ENCODE data around the gene RPS25.

RPS25 gene

GRCh38 chr11:119056421-119056999 is 38.4 kb upstream of the RPS25 start:
- Histone ChIP-seq H3K4me1 (ENCODE audit: control insufficient read depth, low read length) (peaks cover 17% of the 10 kb centered on the region), H3K79me2 (ENCODE audit: control insufficient read depth, low read length) (peaks cover 37% of the 10 kb centered on the region), H3F3A (ENCODE audit: control insufficient read depth, insufficient read depth) (no peaks in the 10 kb centered on the region)

DNA sequence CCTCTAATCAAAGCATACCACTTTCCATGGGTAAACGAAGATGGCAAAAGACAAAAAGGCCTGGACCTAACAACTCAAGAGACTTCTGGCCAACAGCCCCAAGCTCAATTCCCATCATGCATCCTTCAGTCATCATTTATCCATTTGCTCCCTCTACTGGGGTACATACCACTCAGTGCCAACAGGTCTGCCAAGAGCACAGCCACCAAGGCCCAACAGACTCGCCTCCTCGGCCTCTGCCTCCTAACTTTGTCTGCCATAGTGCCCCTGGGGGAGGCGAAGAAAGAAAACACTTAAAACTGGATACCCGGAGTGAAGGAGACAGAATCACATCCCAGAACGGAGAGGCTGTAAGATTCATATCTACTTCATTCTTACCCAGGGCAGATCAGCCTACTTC is 37.8 kb upstream of the RPS25 start:
- Histone ChIP-seq H3K27ac (ENCODE audit: low read depth, low read length) (peak overlapping the region; percentile 62), H3K79me2 (ENCODE audit: control insufficient read depth, low read length) (peaks cover 37% of the 10 kb centered on the region), H3K9me3 (ENCODE audit: control insufficient read depth, insufficient read depth, low read length) (no peaks in the 10 kb centered on the region), H3F3A (ENCODE audit: control insufficient read depth, insufficient read depth) (no peaks in the 10 kb centered on the region), H4K20me1 (ENCODE audit: control insufficient read depth, insufficient read depth, low read depth, low read length) (peaks cover 8% of the 10 kb centered on the region; the same call in 1 of the 2 replicates), H3K27me3 (ENCODE audit: control insufficient read depth, low read length) (no peaks in the 10 kb centered on the region), H3K36me3 (ENCODE audit: control insufficient read depth, low read length) (peaks cover 55% of the 10 kb centered on the region), H3K4me3 (ENCODE audit: low read length) (peak overlapping the region; percentile 95), H3K4me2 (ENCODE audit: low read length) (peak overlapping the region; percentile 92), H3K4me1 (ENCODE audit: control insufficient read depth, low read length) (peaks cover 17% of the 10 kb centered on the region), H3K9me2 (replicated peaks; ENCODE audit: control insufficient read depth, low read length) (no peaks in the 10 kb centered on the region)
- TF ChIP-seq, protein P1, sequence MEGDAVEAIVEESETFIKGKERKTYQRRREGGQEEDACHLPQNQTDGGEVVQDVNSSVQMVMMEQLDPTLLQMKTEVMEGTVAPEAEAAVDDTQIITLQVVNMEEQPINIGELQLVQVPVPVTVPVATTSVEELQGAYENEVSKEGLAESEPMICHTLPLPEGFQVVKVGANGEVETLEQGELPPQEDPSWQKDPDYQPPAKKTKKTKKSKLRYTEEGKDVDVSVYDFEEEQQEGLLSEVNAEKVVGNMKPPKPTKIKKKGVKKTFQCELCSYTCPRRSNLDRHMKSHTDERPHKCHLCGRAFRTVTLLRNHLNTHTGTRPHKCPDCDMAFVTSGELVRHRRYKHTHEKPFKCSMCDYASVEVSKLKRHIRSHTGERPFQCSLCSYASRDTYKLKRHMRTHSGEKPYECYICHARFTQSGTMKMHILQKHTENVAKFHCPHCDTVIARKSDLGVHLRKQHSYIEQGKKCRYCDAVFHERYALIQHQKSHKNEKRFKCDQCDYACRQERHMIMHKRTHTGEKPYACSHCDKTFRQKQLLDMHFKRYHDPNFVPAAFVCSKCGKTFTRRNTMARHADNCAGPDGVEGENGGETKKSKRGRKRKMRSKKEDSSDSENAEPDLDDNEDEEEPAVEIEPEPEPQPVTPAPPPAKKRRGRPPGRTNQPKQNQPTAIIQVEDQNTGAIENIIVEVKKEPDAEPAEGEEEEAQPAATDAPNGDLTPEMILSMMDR (IDR thresholded peaks at IDR 0.05; ENCODE audit: low read depth, low read length, poor library complexity, severe bottlenecking): peak; percentile 47
- no peak for TF ChIP-seq EZH2phosphoT487 (IDR thresholded peaks at IDR 0.05; ENCODE audit: borderline replicate concordance, low read length)

More at GRCh38 chr11:119056421-119056999, 38.4 kb upstream of the RPS25 start:
- Histone ChIP-seq H3K36me3 (ENCODE audit: control insufficient read depth, low read length) (peaks cover 49% of the 10 kb centered on the region), H3K4me3 (ENCODE audit: low read length) (peak overlapping the region; percentile 95), H3K9me3 (ENCODE audit: control insufficient read depth, insufficient read depth, low read length) (no peaks in the 10 kb centered on the region), H3K27me3 (ENCODE audit: control insufficient read depth, low read length) (no peaks in the 10 kb centered on the region), H3K9me2 (replicated peaks; ENCODE audit: control insufficient read depth, low read length) (no peaks in the 10 kb centered on the region), H3K27ac (ENCODE audit: low read depth, low read length) (peak overlapping the region; percentile 62), H3K4me2 (ENCODE audit: low read length) (peak overlapping the region; percentile 92), H4K20me1 (ENCODE audit: control insufficient read depth, insufficient read depth, low read depth, low read length) (peaks cover 8% of the 10 kb centered on the region; the same call in 1 of the 2 replicates)
- TF ChIP-seq, protein P1 (IDR thresholded peaks at IDR 0.05; ENCODE audit: low read depth, low read length, poor library complexity, severe bottlenecking): no peak
- no peak for TF ChIP-seq EZH2phosphoT487 (IDR thresholded peaks at IDR 0.05; ENCODE audit: borderline replicate concordance, low read length)

- peaks cover 37% of the 10 kb centered on the region for H3K79me2 ChIP-seq (ENCODE audit: control insufficient read depth, low read length)
- H3K27me3 ChIP-seq (ENCODE audit: control insufficient read depth, low read length): no peaks in the 10 kb centered on the region
- TF ChIP-seq, protein P1 (IDR thresholded peaks at IDR 0.05; ENCODE audit: low read depth, low read length, poor library complexity, severe bottlenecking): no peak
- no peak for TF ChIP-seq EZH2phosphoT487 (IDR thresholded peaks at IDR 0.05; ENCODE audit: borderline replicate concordance, low read length)
- H3K4me2 ChIP-seq (ENCODE audit: low read length): no peak overlapping the region
- no peak overlapping the region for H3K4me3 ChIP-seq (ENCODE audit: low read length)
- H3K36me3 ChIP-seq (ENCODE audit: control insufficient read depth, low read length): peaks cover 65% of the 10 kb centered on the region
- no peak overlapping the region for H3K27ac ChIP-seq (ENCODE audit: low read depth, low read length)
- H4K20me1 ChIP-seq (ENCODE audit: control insufficient read depth, insufficient read depth, low read depth, low read length): peaks cover 8% of the 10 kb centered on the region; the same call in 1 of the 2 replicates
- no peaks in the 10 kb centered on the region for H3K9me3 ChIP-seq (ENCODE audit: control insufficient read depth, insufficient read depth, low read length)
- H3K9me2 ChIP-seq (replicated peaks; ENCODE audit: control insufficient read depth, low read length): no peaks in the 10 kb centered on the region
- peaks cover 17% of the 10 kb centered on the region for H3K4me1 ChIP-seq (ENCODE audit: control insufficient read depth, low read length)
- no peaks in the 10 kb centered on the region for H3F3A ChIP-seq (ENCODE audit: control insufficient read depth, insufficient read depth)
Observed at GRCh38 chr11:119054418-119054817, 36.3 kb upstream of the RPS25 start.

Data from DOHH2 (cell line).